ENCODE measurements around the gene SRRM3. TPM values are rescaled to one million over a fixed set of nuclear protein-coding genes. Genes with fewer than 3 reads are reported as not detected.
"Not testable (repeated sequence)": the region's sequence is repeated elsewhere in the genome, so short reads cannot be mapped to it uniquely, and the experiment has no call there.

Gene SRRM3
- total RNA-seq, 4 donors from 2014 or later: 1.6 to 4.1 (median 2.8) TPM

DNA sequence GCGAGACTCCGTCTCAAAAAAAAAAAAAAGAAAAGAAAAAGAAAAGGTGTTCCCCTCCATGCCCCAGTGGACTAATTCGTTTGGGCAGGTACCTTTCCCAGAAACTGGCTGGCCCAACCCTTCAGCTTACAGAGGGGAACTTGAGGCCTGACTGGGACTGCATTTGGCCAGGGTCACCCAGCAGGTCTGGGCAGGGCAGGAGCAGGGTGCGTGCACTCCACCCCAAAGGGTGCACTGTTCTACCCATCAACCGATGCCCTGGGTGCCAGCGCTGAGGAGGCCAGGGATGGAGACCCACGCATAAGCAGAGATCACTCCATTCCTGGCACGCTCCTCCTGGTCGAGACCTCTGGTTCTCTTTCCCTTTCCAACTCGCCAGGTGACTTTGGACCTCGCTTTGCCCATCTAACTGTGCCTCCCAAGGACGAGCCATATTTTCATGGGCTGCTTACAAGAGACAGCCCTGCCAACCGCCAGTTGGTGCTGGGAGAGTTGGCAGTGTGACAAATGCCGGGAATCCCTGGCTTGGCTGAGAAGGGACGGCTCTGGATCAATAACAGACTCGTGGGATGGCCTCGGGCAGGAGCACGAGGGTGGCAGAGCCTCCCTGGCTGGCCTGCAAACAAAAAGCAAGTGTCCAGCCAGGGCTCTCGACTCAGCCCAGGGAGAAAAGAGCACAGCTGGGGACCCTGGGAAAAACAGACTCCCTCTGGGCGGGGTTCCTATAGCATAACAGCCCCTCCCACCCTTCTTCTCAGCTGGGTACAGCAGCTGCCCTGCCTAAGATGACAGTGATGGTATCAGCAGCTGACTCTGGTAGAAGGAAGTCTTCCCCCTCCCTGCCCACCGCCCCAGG is 108.6 kb downstream of the SRRM3 start:
- H3K4me1 ChIP-seq: peaks cover 0 to 53% (median 10%) of the 10 kb centered on the region in 3 donors
- 83 to 88% methylated on average over 3 of the region's 21 CpGs for WGBS, 2 donors (ENCODE audit: low coverage in 1 of 2)
- no peak overlapping the region for H3K4me3 ChIP-seq
- peak overlapping the region in 3 of 4 donors; percentile 71 to 80 (median 76) for H3K27ac ChIP-seq
- H3K27me3 ChIP-seq: no peaks in the 10 kb centered on the region
- no peak for TF ChIP-seq POLR2A (IDR thresholded peaks at IDR 0.05)
- no peak for TF ChIP-seq EP300 (IDR thresholded peaks at IDR 0.05)
- TF ChIP-seq, protein P1, sequence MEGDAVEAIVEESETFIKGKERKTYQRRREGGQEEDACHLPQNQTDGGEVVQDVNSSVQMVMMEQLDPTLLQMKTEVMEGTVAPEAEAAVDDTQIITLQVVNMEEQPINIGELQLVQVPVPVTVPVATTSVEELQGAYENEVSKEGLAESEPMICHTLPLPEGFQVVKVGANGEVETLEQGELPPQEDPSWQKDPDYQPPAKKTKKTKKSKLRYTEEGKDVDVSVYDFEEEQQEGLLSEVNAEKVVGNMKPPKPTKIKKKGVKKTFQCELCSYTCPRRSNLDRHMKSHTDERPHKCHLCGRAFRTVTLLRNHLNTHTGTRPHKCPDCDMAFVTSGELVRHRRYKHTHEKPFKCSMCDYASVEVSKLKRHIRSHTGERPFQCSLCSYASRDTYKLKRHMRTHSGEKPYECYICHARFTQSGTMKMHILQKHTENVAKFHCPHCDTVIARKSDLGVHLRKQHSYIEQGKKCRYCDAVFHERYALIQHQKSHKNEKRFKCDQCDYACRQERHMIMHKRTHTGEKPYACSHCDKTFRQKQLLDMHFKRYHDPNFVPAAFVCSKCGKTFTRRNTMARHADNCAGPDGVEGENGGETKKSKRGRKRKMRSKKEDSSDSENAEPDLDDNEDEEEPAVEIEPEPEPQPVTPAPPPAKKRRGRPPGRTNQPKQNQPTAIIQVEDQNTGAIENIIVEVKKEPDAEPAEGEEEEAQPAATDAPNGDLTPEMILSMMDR (IDR thresholded peaks at IDR 0.05): no peak
- no peak for TF ChIP-seq POLR2AphosphoS5 (IDR thresholded peaks at IDR 0.05)
- ATAC-seq: no peak
- no peaks in the 10 kb centered on the region for H3K9me3 ChIP-seq
- no peaks in the 10 kb centered on the region for H3K36me3 ChIP-seq

GRCh38 chr7:76311838-76312237 is 110.1 kb downstream of the SRRM3 start:
- H3K4me3 ChIP-seq, H3K27me3 ChIP-seq, ATAC-seq, H3K9me3 ChIP-seq, H3K36me3 ChIP-seq: not testable (repeated sequence)
- 90 to 100% methylated on average over 2 of the region's 6 CpGs for WGBS, 2 donors (ENCODE audit: low coverage in 1 of 2)
- H3K4me1 ChIP-seq: peaks cover 0 to 38% (median 4%) of the 10 kb centered on the region in 3 donors
- H3K27ac ChIP-seq: peak overlapping the region in 1 of 4 donors; percentile 15

DNA sequence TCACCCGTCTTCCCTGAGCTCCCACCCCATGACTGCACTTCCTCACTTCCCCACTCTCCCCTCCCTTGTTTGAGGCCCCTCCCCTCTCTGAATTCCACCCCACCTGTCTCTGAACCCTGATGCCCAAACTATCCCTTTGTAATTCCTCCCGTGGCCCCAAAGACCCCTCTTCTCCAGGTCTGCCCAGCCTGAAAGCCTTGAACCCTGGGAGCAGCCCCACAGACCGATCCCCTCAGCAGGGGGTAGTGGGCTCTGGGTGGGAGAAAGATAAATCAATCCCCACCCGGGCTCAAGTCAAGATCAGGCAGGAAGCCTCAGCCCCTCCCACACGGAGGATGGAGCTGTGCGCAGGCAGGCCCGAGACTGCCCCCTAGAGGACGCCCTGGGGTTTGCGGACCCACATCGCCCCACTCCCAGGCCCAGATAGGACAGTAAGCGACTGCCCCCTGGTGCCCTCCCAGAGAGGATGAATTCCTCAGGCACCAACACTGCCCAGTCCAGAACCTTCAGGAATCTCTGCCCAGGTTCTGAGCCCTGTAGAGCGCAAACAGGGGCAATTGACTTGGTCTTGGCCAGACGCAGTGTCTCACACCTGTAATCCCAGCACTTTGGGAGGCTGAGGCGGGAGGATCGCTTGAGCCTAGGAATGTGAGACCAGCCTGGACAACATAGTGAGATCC is 112.5 kb downstream of the SRRM3 start:
- no peak for TF ChIP-seq POLR2A (IDR thresholded peaks at IDR 0.05)
- TF ChIP-seq POLR2AphosphoS5 (IDR thresholded peaks at IDR 0.05): peak; percentile 48
- TF ChIP-seq, protein P1 (IDR thresholded peaks at IDR 0.05): peak in 3 of 4 experiments; percentile 100
- peak overlapping the region in 3 of 4 donors; percentile 15 to 68 (median 18) for H3K27ac ChIP-seq
- peaks cover 0 to 47% (median 7%) of the 10 kb centered on the region in 3 donors for H3K4me1 ChIP-seq
- ATAC-seq: peak; percentile 66
- 17% methylated on average over 1 to 3 of the region's 15 CpGs for WGBS, 2 donors (ENCODE audit: low coverage in 1 of 2)
- no peak overlapping the region for H3K4me3 ChIP-seq
- H3K9me3 ChIP-seq: no peaks in the 10 kb centered on the region
- no peaks in the 10 kb centered on the region for H3K36me3 ChIP-seq
- no peaks in the 10 kb centered on the region for H3K27me3 ChIP-seq

DNA sequence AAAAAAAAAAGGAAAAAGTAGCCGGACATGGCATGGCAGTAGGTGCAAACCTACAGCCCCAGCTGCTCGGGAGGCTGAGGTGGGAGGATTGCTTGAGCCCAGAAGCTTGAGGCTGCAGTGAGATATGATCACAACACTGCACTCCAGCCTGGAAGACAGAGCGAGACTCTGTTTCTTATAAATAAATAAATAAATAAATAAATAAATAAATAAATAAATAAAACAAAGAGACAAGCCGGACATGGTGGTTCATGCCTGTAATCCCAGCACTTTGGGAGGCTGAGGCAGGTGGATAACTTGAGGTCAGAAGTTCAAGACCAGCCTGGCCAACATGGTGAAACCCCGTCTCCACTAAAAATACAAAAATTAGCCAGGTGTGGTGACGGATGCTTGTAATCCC is 113.0 kb downstream of the SRRM3 start:
- H3K9me3 ChIP-seq, H3K4me3 ChIP-seq, H3K27me3 ChIP-seq, ATAC-seq, H3K36me3 ChIP-seq: not testable (repeated sequence)
- WGBS, 2 donors (ENCODE audit: low coverage in 1 of 2): 51 to 66% methylated on average over 3 to 5 of the region's 6 CpGs
- Histone ChIP-seq H3K4me1 (peaks cover 0 to 52% (median 9%) of the 10 kb centered on the region in 3 donors), H3K27ac (peak overlapping the region in 1 of 4 donors; percentile 68)

DNA sequence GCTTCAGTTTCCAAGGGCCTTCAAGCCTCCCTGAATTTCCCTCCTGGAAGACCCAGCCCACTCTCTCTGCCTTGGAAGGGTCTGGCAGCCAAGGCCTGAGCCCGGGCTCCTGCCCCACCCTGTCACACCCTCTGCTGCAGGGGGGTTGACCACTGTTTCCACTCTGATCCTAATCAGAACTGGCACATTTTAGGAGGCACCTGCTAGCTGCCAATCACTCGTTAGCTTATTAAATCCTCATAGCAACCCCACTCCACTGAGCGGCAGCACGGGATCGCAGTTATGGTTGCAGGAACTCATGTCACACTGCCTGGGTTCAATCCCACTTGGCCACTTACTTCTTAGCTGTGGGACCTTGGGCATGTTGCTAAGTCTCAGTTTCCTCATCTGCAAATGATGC is 113.7 kb downstream of the SRRM3 start:
- Histone ChIP-seq H3K27ac (no peak overlapping the region), H3K36me3 (no peaks in the 10 kb centered on the region), H3K9me3 (no peaks in the 10 kb centered on the region), H3K4me3 (no peak overlapping the region), H3K4me1 (peaks cover 0 to 48% (median 9%) of the 10 kb centered on the region in 3 donors), H3K27me3 (no peaks in the 10 kb centered on the region)
- 62 to 83% methylated on average over 2 to 4 of the region's 5 CpGs for WGBS, 2 donors (ENCODE audit: low coverage in 1 of 2)
- ATAC-seq: no peak
- TF ChIP-seq POLR2A (IDR thresholded peaks at IDR 0.05): no peak
- TF ChIP-seq, protein P1 (IDR thresholded peaks at IDR 0.05): no peak
- TF ChIP-seq POLR2AphosphoS5 (IDR thresholded peaks at IDR 0.05): no peak
- no peak for TF ChIP-seq EP300 (IDR thresholded peaks at IDR 0.05)

Data from gastroesophageal sphincter (tissue), 4 donors.